ENCODE results near the gene IL32. TPM values are rescaled to one million over a fixed set of nuclear protein-coding genes. Genes with fewer than 3 reads are reported as not detected.

Gene IL32
- total RNA-seq, 1 experiment from 2014 or later = 89.0 TPM

GRCh38 chr16:3088925-3089716 is 23.7 kb downstream of the IL32 start:
- Mint-ChIP-seq H3K4me1 (ENCODE audit: low read depth, unreplicated experiment) (no peaks in the 10 kb centered on the region), H3K4me3 (ENCODE audit: low read depth, unreplicated experiment) (no peak overlapping the region), H3K27ac (ENCODE audit: unreplicated experiment) (no peak overlapping the region), H3K36me3 (ENCODE audit: insufficient read depth, unreplicated experiment) (no peaks in the 10 kb centered on the region), H3K27me3 (ENCODE audit: unreplicated experiment) (peaks cover 57% of the 10 kb centered on the region), H3K9me3 (ENCODE audit: low read depth, unreplicated experiment) (no peaks in the 10 kb centered on the region)
- BruUV-seq (replicated peaks) = no TSS peak
- intact Hi-C loops (cut with micrococcal nuclease; ENCODE audit: unreplicated experiment) = no loop called here
- no peak for DNase-seq
- TF ChIP-seq CTCF (IDR thresholded peaks at IDR 0.05; ENCODE audit: unreplicated experiment) = no peak
- CTCF ChIA-PET = interaction anchor here (0.6 kb wide), 1 partner anchor 753 kb away, joined by 6 read pairs; no protein-coding TSS in a partner anchor

- CTCF ChIA-PET = no interaction called here
- H3K36me3 Mint-ChIP-seq (ENCODE audit: insufficient read depth, unreplicated experiment) = no peaks in the 10 kb centered on the region
- no peak overlapping the region for H3K27ac Mint-ChIP-seq (ENCODE audit: unreplicated experiment)
- H3K4me1 Mint-ChIP-seq (ENCODE audit: low read depth, unreplicated experiment) = no peaks in the 10 kb centered on the region
- no peak for DNase-seq
- H3K9me3 Mint-ChIP-seq (ENCODE audit: low read depth, unreplicated experiment) = no peaks in the 10 kb centered on the region
- H3K27me3 Mint-ChIP-seq (ENCODE audit: unreplicated experiment) = peaks cover 49% of the 10 kb centered on the region
- H3K4me3 Mint-ChIP-seq (ENCODE audit: low read depth, unreplicated experiment) = no peak overlapping the region
- TF ChIP-seq CTCF (IDR thresholded peaks at IDR 0.05; ENCODE audit: unreplicated experiment) = no peak
- intact Hi-C loops (cut with micrococcal nuclease; ENCODE audit: unreplicated experiment) = no loop called here
- BruUV-seq (replicated peaks) = no TSS peak
Observed at GRCh38 chr16:3089717-3090592, 24.5 kb downstream of the IL32 start.

DNA sequence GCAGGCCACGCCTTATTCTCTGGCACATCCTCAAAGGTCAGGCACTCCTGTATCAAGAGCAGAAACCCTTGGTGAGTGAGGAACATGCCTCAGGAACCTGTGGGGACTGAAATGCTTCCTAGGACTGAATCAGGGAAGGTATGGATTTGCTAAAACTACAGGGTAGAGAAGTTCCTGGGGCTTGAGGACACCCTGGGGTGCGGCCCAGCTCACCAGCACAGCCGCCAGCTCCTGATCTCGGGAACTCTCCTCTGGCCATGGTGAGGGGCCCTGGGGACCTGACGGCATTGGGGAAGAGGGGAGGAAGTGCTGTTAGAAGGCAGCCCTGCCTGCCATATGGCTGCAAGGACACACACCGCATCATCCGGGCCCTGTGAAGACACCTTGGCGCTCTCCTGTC is 26.1 kb downstream of the IL32 start:
- CTCF ChIA-PET = no interaction called here
- no peak for DNase-seq
- H3K36me3 Mint-ChIP-seq (ENCODE audit: insufficient read depth, unreplicated experiment) = no peaks in the 10 kb centered on the region
- intact Hi-C loops (cut with micrococcal nuclease; ENCODE audit: unreplicated experiment) = no loop called here
- TF ChIP-seq CTCF (IDR thresholded peaks at IDR 0.05; ENCODE audit: unreplicated experiment) = no peak
- H3K27me3 Mint-ChIP-seq (ENCODE audit: unreplicated experiment) = peaks cover 43% of the 10 kb centered on the region
- no peak overlapping the region for H3K4me3 Mint-ChIP-seq (ENCODE audit: low read depth, unreplicated experiment)
- no TSS peak for BruUV-seq (replicated peaks)
- no peaks in the 10 kb centered on the region for H3K9me3 Mint-ChIP-seq (ENCODE audit: low read depth, unreplicated experiment)
- no peaks in the 10 kb centered on the region for H3K4me1 Mint-ChIP-seq (ENCODE audit: low read depth, unreplicated experiment)
- H3K27ac Mint-ChIP-seq (ENCODE audit: unreplicated experiment) = no peak overlapping the region

GRCh38 chr16:3092501-3092941 is 27.1 kb downstream of the IL32 start:
- DNase-seq = no peak
- Mint-ChIP-seq H3K4me3 (ENCODE audit: low read depth, unreplicated experiment) (no peak overlapping the region), H3K36me3 (ENCODE audit: insufficient read depth, unreplicated experiment) (no peaks in the 10 kb centered on the region), H3K4me1 (ENCODE audit: low read depth, unreplicated experiment) (peaks cover 1% of the 10 kb centered on the region), H3K27me3 (ENCODE audit: unreplicated experiment) (peaks cover 46% of the 10 kb centered on the region), H3K9me3 (ENCODE audit: low read depth, unreplicated experiment) (no peaks in the 10 kb centered on the region), H3K27ac (ENCODE audit: unreplicated experiment) (no peak overlapping the region)
- no TSS peak for BruUV-seq (replicated peaks)
- intact Hi-C loops (cut with micrococcal nuclease; ENCODE audit: unreplicated experiment) = no loop called here
- CTCF ChIA-PET = no interaction called here
- no peak for TF ChIP-seq CTCF (IDR thresholded peaks at IDR 0.05; ENCODE audit: unreplicated experiment)

Measured in Calu3 (cell line).